ENCODE results near the gene SHC3.

The SHC3 gene

DNA sequence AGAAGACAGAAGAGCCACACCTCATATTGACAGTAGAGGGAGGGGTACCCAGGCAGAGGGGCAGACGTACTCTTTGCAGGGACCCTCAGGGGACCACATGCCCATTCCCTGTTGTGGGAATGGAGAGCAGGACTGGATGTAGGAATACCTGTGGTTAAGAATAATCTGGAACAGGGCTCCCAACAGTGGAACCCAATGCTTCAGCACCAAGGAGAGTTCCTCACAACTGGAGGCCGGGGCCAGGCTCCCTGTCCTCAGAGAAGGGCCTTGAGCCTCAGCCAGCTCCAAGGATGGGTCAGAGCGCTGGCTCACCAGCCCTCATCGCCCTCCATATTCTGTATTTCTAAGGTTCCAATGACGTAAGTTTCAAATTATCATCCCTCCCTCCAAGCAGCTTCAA is 7.4 kb upstream of the SHC3 start:
- DNase-seq, result no peak

DNA sequence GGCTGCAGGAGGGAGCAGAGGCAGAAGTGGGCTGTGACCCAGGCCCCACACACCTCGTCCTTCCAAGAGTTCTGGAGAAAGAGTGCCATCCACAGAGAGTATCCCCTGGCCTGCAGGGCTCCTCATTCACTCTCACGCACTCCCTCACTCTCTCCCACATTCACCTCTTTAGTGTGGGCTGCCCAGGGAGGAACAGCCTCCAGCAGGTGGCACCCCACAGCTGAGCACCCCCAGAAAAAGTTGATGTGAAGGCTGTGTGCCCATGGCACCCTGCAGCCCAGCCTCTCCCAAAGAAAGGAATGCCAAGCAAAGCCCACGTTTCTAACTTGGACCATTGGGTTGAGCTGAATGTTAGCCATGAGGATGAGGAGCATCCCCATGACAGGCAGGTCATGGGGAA is 4.5 kb upstream of the SHC3 start:
- no peak for DNase-seq

DNA sequence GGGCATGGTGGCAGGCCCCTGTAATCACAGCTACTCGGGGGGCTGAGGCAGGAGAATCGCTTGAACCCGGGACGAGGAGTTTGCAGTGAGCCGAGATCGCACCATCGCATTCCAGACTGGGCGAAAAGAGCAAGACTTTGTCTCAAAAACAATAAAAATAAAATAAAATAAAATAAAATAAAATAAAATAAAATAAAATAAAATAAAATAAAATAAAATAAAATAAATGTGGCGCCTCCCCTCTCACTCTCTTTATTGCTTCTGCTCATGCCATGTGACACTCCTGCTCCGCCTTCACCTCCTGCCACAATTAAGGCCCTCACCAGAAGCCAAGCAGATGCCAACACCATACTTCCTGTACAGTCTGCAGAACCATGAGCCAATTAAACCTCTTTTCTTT is 3.8 kb upstream of the SHC3 start:
- no peak for DNase-seq

DNA sequence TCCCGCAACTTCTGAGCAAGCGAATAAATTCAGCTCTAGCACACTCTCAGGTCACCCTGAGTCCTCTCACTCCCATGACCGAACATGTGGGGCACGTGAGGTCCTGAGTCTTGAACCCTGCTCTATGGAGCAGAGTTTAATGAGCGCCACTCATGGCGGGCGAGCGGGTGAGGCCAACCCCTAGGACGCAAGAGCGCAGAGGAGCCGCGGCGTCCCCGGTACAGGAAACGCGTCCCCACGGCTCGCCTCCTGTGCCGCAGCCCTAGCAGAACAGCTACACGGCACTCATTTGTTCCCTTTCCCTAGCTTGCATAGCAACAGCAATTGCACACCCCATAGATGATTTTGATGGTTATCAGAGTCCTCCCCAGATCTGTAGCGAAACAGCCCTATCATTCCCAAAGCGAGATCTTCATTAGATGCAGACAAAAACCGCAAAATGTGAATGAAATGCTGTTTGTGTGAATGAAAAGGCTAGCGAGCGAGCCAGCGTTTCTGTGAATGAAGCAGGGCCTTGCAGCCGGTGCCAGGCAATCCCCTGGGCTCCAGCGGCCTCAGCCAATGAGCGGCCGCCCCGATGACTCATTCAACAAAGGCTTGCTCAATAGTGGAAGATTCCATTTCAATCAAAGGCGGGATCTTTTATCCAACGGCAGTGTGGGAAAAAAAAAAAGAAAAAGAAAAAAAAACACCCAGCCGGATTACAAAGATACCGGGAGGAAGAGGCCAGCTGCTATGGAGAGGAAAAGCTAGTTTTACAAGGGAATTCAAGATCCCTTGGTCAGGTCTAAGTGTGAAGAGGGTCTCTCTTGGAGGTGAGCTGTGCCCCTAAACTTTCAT is 1.5 kb upstream of the SHC3 start:
- DNase-seq, result peak; percentile 20

DNA sequence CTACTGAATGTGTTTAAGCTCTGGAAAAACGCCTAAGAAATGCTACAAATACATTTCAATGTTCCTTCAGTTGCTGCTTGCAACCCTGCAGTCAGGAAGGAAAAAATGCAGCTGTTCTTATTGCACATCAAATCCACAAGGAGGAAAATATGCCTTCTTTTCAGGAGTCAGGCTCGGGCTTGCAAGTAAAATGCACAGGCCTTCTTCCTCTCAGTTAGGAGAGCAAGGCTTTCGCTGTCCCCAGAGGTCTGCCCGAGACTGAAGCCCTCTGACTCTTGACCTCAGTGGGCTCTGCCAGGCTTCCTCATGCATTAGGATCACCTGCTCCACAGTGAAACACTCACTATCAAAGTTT is 899 bp upstream of the SHC3 start:
- no peak for DNase-seq

DNA sequence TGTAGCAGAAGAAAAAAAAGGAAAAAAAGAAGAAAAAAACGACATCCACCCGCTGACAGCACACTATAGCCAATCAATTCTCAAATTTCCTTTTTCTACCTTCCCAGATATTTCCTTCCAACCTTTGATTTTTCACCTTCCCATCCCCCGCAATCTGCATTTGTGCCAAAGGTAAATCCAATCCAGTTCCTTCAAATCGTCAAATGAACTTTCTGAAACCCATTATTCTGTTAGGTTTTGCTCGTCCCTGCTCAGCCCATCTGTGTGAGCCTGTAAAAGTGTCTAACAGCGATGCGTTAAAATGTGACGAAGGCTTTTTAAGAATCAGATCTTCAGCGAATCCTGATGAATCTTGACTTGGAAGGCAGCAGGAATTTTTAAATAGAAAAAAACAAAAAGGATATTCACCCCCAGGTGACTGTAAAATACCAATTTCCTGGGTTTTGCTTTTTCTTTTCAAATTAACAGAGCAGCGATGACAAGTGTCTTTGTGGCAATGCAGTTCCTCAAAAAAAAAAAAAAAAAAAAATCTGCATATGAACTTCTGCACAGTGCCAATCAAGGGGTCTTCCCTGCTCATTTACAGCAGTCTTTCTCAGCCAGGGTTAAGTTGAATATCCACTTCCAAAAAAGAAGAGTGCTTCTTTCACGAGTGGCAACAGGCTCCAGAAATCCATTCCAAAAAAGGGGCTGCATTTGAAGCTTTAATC is 367 bp upstream of the SHC3 start:
- DNase-seq, result no peak

DNA sequence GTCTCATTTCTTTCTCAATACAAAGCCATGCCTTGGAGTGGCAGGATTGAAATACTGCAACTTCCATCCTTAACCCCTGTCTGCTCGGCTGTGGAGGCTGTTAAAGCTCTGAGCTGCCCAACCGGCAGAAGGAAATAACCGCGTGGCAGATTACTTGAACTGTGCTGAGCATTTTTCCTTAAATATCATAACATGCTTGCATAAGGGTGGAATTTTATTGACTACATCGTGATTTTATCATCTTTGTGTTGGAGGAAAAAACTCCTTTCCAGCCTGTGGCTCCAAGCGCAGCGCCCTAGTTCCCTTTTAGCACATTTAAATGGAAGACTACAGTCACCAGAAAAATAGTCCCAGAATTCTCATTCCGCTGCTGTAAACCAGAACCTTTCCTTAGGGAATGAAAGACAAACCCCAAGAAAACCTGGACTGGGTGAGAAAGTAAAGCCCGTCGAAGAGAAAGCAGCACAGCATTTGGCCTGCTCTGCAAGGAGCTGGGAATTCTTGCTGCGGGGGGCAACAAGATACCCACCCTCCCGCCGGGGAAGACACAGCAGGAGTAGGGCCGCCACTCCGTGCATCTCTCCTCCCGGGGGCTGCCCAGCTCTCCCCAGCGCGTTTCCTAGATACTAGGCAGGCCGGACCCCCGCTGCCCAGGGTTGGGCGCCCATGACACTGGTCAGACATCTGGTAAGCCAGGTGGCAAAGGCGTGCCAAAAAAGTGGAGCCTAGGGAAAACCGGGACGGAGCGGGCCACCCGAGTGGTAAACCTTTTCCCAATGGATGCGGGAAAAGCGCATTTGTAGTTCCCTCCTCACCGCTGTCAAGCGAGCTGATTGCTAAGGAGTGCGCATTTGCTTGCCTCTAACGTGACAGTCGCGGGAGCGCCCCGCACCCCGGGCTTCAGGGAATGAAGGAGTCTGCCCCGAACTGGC is 1.3 kb downstream of the SHC3 start:
- no peak for DNase-seq

DNA sequence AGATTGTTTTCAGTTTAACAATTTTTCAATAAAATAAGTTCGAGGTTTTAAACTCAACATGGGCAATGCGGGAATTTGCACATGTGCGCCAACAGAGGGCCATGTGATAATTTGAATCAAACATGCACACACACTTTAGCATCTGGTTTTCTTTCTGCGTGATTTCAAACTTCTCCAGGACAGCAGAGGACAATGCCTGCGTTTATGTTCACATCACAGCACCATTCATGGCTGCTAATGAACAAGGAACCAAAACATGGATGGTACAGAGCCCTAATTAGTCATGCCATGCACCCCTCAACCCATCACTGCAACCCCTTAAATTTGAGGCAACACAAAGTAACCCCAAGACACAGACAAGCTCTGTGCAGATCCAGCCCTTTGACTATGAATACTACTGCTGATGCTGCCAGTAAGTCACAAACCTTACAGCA is 2.8 kb downstream of the SHC3 start:
- DNase-seq, result no peak

DNA sequence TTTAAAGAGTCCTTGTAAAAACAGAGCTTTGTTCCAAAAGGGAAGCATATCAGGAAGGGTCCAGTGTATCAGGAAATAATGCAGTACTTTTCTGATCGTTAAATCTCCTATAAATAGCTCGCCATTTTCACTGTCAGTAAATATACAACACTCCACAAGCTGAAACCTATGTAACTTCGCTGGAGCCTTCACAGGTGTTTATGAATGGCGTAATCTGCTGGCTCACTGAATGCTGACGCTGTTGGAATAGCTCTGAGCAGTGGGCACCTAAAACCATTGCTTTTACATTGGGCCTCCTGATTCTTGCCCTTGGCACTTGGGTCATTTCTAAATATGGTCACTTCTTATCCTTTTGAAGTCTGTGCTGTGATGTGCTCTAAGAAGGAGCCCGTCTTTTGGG is 4.3 kb downstream of the SHC3 start:
- no peak for DNase-seq

DNA sequence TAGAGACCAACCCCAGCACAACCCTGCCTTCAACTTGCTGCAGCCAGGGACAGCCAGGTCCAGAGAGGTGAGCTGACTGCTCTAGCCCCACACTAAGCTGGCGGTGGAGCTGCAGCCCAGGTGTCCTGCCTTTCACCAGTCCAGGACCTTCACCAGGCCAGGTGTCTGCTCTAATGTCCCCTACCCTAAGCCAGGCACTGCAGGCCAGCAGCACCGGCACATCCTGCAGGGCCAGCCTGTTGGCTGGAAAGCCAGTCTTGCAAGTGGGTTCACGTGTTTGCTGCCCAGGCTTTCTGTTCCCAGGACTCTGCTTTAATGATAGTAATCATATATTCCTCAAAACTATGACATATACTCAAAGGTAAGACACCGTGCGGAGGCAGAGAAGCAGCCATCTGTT is 5.5 kb downstream of the SHC3 start:
- DNase-seq, result no peak

DNA sequence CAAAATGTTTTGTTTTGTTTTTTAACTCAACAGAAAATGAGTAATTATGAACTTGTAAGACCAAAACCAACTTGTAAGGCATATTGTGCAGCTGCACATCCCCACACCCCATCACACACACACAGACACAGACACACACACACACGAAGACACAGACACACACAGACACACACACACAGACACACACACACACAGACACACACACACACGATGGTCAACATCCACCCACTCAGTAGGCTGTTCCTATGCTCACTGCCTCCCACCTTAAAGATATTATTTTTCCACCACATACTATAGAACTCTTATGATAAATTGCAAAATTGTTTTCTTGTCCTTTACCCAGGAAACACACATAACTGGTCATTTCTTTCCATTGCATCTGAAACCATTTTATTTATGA is 6.2 kb downstream of the SHC3 start:
- no peak for DNase-seq

DNA sequence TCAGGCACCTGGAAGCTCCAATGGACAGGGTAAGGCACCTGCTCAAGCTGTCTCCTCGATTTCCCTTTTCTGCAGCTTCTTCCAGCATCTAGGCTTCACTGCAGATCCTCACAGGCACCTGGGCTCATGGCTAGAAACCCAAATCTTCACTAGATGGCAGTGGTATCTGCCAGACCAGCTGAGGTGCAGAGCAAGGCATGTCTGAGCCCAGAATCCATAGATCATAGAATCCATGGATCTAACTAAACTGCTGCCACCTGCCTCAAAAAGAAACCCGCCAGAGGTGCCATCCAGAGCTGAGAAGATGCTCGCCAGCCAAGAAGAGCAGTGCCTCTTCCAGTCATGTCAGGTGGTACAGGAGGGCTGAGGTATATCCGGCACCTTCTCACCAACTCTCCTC is 6.9 kb downstream of the SHC3 start:
- no peak for DNase-seq

DNA sequence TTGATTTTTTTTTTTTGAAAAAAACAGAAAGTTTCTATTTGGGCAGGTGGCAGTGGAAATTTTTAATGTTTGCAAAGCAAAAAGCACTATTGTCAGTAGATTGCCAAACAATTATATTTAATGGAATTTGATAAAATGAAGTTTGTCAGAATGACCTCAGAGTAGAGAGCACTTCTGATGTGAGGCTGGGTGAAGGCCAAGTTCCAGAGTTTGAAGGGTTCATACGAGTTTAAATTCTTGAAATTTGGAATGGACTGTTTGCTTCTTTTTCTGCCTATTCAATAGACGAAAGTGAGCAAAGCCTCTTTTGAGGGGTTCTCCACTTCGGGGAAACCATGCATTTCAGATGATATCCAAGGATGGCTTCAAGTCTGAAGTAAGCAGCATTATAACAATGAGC is 7.4 kb downstream of the SHC3 start:
- no peak for DNase-seq

DNA sequence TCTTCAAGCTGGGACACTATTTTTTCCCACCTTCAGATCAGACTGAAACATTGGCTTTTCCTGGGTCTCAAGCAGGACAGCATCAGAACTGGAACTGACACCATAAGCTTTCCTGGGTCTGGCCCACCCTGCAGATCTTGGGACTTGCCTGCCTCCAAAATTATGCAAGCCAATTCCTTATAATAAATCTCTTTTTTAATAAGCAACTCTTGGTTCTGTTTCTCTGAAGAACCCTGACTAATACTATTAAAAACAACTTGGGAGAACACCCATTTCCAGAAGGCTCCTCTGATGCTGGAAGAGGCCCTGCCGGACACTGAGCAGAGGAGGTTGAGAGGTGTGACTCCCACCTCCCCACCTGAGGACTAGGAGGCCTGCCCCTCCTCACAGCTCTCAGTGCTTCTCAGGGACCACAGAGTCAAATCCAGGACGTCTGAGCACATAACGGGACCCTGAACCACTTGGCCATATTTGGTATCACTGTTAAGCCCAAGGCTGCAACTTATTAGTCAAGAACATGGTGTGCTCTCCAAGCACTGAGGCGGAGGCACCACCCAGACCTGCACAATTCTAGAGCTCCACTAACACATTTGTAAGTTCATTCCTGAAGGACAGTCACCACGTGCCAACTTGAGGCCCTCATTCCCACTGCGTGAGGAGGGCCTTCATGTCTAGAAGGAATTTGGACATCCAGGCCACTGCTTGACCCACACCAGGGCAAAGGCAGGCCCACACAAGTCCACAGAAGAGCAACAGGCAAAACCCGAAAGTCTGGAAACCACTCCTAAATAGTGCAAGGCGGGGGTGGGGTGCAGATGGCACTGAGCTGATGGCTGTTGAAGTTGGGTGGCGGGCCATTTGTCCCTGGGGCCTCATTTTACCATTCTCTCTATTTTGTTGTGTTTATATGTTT is 9.5 kb downstream of the SHC3 start:
- DNase-seq, result no peak

DNA sequence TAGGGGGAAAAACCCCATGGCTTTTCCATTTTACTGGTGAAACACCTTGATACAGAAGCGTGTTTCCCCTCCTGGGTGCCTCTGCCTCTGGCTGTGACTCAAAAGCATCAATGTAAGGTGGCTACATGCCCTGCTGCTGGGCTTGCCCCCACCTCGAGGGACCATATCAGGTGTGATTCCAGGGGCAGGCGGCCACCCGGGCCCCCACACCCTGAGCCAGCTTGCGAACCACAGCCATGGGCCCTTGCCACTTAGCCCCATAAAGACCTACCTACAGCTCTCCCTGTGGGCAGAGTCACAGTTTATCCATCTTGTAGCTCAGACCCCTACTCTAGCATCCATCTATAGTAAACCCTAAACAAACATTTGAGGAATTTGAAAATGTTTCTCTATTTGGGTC is 10.8 kb downstream of the SHC3 start:
- DNase-seq, result no peak

DNA sequence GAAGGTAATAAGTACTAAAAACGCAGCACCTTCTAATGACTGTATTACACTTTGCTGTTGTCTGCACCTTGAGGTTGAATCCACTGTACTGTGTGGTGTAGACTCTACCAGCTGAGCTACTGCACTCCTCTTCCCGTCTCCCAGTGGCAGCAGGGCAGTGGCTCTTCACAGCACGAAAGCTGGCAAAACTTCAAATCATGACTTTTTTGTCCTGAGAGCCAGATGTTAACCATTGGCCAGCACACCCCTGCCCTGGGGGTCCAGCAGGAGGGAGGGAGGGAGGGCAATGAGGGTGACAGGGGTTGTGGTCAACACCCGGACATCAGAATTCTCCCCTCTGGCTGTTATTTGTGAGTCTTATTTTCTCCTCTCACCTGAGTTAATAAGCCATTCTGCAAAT is 11.8 kb downstream of the SHC3 start:
- no peak for DNase-seq

DNA sequence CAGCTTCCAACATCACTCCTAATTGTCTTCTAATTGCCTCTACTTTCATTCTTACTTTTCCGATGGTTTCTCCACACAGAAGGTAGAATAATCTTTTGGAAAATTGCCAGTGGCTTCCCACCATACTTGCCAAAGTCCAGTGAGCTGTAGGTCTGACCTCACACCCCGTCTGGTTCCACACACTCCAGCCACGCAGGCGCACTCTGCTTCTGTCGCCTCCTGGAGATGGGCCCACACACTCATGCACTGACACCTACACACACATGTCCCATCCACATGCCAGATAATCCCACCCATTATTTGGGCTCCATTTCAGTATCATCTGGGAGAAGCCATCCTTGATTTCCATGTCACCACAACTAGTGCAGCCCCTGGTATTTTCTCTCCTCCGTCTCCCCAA is 12.7 kb downstream of the SHC3 start:
- no peak for DNase-seq

DNA sequence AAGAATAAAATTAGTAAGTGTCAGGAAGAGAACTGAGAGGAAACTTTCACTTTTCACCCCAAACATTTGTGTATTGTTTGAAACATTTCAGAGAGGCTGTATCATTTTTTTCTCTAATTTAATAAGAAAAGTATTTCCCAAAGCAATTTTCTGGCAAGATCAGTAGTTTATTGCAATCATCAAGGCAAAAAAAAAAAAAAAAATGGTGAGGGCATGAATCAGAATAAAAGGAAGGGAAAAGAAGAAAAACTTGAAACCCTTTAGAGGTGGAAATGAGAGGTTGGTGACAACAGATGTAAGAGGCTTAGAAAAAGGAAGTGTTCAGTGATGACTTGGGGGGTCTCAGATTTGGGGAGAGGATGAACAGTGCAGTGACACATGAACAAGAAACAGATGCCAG is 13.3 kb downstream of the SHC3 start:
- DNase-seq, result no peak

DNA sequence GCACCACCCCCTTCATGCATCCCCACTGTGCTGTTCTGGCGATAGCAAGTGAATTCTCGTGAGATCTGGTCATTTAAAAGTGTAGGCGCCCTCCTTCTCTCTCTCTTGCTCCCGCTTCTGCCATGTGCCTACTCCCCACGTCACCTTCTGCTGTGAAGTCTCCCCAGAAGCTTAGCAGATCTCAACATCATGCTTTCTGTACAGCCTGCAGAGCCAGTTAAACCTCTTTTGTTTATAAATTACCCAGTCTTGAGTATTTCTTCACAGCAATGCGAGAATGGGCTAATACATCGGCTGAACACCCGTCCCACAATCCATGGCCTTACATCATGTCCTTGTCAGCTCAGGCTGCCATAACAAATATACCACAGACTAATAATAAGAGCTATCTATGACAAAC is 17.4 kb downstream of the SHC3 start:
- no peak for DNase-seq

DNA sequence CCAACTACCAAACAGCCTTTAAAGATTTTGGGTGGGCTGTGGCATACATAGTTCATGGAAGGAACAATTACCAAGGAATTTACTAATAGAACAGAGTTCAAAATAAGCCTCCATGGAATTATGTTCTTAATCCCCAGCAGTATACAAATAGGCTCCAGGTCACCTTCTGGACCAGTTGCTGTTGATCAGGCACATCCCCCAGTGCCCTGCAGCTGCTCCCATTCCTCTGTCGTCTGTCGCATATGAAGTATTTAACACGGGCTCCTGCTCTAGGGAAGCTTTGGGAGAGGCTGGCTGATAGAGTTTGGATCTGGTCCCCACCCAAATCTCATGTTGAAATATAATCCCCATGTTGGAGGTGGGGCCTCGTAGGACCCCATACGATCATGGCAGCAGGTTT is 17.8 kb downstream of the SHC3 start:
- no peak for DNase-seq

DNA sequence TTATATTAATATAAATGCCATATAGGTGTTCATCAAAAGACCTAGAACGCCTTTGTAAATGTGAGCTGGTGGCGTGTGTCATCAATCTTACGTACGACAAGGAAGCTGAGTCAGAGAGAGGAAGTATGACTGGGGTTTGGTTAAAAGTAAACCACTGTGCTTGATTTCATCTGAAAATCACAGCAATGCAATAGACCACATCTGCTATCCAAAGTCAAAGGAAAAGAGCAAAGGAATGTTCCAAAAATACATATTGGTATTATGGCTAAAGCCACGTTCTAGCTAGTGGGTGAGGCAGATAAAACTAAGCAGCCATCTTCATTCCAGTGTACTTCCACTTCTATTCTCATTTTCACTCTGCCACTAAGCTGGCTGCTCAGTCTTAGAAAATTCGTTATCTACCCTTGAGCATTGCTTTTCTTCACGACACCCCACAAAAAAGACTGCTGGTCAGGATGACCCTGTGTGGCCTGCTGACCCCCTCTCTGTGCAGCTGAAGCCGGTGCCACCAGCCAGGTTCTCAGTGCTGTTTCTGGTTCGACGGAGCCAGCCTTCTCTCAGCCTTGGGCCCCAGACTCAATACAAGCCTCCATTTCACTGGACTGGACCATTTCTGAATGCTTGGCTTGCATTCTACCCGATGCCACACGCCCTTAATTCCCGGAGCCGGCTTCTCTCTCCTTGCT is 23.8 kb downstream of the SHC3 start:
- DNase-seq, result no peak

DNA sequence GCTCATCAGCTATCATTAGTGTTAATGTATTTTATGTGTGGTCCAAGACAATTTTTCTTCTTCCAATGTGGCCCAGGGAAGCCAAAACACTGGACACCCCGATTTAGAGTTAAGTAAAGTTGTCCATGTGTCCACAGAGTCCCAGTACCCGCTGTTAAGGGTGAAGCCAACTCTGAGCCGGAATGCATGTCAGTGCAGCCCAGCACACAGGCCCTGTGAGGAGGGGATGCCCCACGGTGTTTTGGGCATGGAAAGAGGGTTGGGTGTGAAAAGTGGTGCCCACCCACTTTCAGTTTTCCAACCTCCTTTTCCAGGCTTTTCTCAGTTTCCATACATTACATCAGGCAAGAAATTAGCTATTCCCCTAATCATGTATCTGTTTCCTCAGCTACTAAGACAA is 24.4 kb downstream of the SHC3 start:
- DNase-seq, result no peak

Data from activated CD8-positive, alpha-beta memory T cell treated with anti-CD3 and anti-CD28 coated beads, Interleukin-2, amount 50 U/mL, for 4 hours (primary cell).